ENCODE data around the gene RINL. TPM values are rescaled to one million over a fixed set of nuclear protein-coding genes. Genes with fewer than 3 reads are reported as not detected.
"Not testable (repeated sequence)": the region's sequence is repeated elsewhere in the genome, so short reads cannot be mapped to it uniquely, and the experiment has no call there.

Gene RINL
- polyA plus RNA-seq, 5 donors = 6.4 to 9.4 (median 8.4) TPM

GRCh38 chr19:38907670-38908069 lies 29.6 kb upstream of the RINL start:
- DNase-seq = no peak

GRCh38 chr19:38907227-38907626 lies 29.2 kb upstream of the RINL start:
- no peak for DNase-seq

GRCh38 chr19:38905620-38906019 lies 27.5 kb upstream of the RINL start:
- DNase-seq = no peak

- no peak for DNase-seq
Measured at GRCh38 chr19:38904581-38905539, 26.8 kb upstream of the RINL start.

- no peak for DNase-seq
Measured at GRCh38 chr19:38901683-38902082, 23.6 kb upstream of the RINL start.

GRCh38 chr19:38900743-38901190 lies 22.7 kb upstream of the RINL start:
- DNase-seq = no peak

- no peak for DNase-seq
Measured at GRCh38 chr19:38900202-38900629, 22.1 kb upstream of the RINL start.

- DNase-seq = peak; percentile 99 to 100
Measured at GRCh38 chr19:38899447-38900201, 21.5 kb upstream of the RINL start, which contains the start of the genes NFKBIB and SIRT2. TSS of gene NFKBIB (plus strand) at chr19:38899969. CDS start at chr19:38900033, 64 bp downstream. TSS of gene SIRT2 (minus strand) at chr19:38899618. CDS start at chr19:38899521, 97 bp downstream.

- no peak for DNase-seq
Measured at GRCh38 chr19:38898788-38899446, 20.8 kb upstream of the RINL start.

GRCh38 chr19:38894968-38895367 lies 16.9 kb upstream of the RINL start:
- no peak for DNase-seq

GRCh38 chr19:38893341-38893771 lies 15.3 kb upstream of the RINL start:
- DNase-seq = no peak

- no peak for DNase-seq
Measured at GRCh38 chr19:38892841-38893240, 14.8 kb upstream of the RINL start.

- no peak for DNase-seq
Measured at GRCh38 chr19:38891771-38892170, 13.7 kb upstream of the RINL start.

- DNase-seq = no peak
Measured at GRCh38 chr19:38890686-38891085, 12.6 kb upstream of the RINL start.

GRCh38 chr19:38889803-38890202 lies 11.7 kb upstream of the RINL start:
- no peak for DNase-seq

- DNase-seq = no peak
Measured at GRCh38 chr19:38888876-38889275, 10.8 kb upstream of the RINL start.

GRCh38 chr19:38884691-38885090 lies 6.6 kb upstream of the RINL start:
- DNase-seq = not testable (repeated sequence)

- DNase-seq = no peak
Measured at GRCh38 chr19:38883286-38883685, 5.2 kb upstream of the RINL start.

- no peak for DNase-seq
Measured at GRCh38 chr19:38880882-38881609, 3.0 kb upstream of the RINL start.

GRCh38 chr19:38880076-38880881 lies 2.2 kb upstream of the RINL start:
- no peak for DNase-seq

Measured in right lung (tissue), 5 donors.